DND-41 (cell line): ENCODE measurements around the gene TMA7.

Source experiments
- CTCF ChIP-seq: IDR thresholded peaks from 2 replicates; pipeline ENCODE4 v1.5.1; 2012; ENCODE audit warnings: borderline replicate concordance, low read length, moderate library complexity, mild to moderate bottlenecking; ENCODE audit not compliant: poor library complexity, severe bottlenecking; ENCODE audit errors: extremely low read depth
- EZH2 ChIP-seq: IDR thresholded peaks from 3 replicates; pipeline ENCODE4 v1.6.1; 2012; ENCODE audit warnings: borderline replicate concordance, low read depth, mild to moderate bottlenecking, moderate library complexity, low read length, inconsistent platforms; ENCODE audit not compliant: severe bottlenecking

- TF ChIP-seq CTCF (no peak), EZH2 (no peak)
Measured at GRCh38 chr3:48445277-48445882, 5.3 kb downstream of the TMA7 start.
